IMR-90 (cell line): ENCODE measurements around the gene SP140.

ENCODE experiments used
- CEBPB ChIP-seq: IDR thresholded peaks from 2 replicates; pipeline ENCODE4 v1.6.1; 2012; ENCODE audit warnings: low read depth, low read length, improper control_type of control experiment
- CTCF ChIP-seq: conservative IDR thresholded peaks from 2 replicates; pipeline ENCODE4 v1.5.1; 2012; ENCODE audit warnings: mild to moderate bottlenecking, low read depth, low read length, improper control_type of control experiment
- MAZ ChIP-seq: IDR thresholded peaks from 2 replicates; pipeline ENCODE4 v1.6.1; 2012; ENCODE audit warnings: low read depth, mild to moderate bottlenecking, low read length, improper control_type of control experiment, moderate library complexity, borderline replicate concordance
- RFX5 ChIP-seq: IDR thresholded peaks from 2 replicates; pipeline ENCODE4 v1.8.0; 2012; ENCODE audit warnings: low read depth, mild to moderate bottlenecking, low read length, moderate library complexity
- SMC3 ChIP-seq: fragments of 150-350 bp; IDR thresholded peaks from 2 replicates; pipeline ENCODE4 v1.6.1; 2016; ENCODE audit warnings: low read depth, mild to moderate bottlenecking, antibody characterized with exemption, low read length, moderate library complexity
- TF ChIP-seq, protein P1 (sequence below): fragments of 150-350 bp; IDR thresholded peaks from 2 replicates; pipeline ENCODE4 v1.6.1; 2016; ENCODE audit warnings: low read depth, mild to moderate bottlenecking, low read length, moderate library complexity, borderline replicate concordance
- TF ChIP-seq, protein P2 (sequence below): fragments of 150-350 bp; IDR thresholded peaks from 2 replicates; pipeline ENCODE4 v1.6.1; 2017; ENCODE audit warnings: mild to moderate bottlenecking, antibody characterized with exemption, low read length, low read depth

DNA sequence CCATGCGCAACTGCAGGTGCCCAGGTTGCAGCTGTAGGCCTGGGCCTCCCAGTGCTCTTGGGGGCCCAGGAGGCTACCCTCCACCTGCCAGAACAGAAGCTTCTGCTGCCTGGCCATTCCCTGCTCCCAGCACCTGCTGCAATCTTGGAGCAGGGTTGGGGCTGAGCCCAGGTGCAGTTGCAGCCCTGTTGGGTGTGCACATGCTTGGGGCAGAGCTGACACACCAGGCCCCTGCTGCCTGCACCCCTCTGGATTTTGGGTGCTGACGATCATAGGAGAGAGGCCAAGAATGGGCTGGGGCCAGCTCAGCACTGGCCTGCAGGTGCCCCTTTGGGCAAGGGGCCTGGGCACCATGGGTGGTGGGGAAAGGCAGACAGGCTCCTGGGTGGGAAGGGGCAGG, 80.9 kb downstream of the SP140 start:
- TF ChIP-seq CTCF = no peak
- no peak for TF ChIP-seq CEBPB
- TF ChIP-seq MAZ = no peak
- no peak for TF ChIP-seq RFX5
- TF ChIP-seq, protein P1, sequence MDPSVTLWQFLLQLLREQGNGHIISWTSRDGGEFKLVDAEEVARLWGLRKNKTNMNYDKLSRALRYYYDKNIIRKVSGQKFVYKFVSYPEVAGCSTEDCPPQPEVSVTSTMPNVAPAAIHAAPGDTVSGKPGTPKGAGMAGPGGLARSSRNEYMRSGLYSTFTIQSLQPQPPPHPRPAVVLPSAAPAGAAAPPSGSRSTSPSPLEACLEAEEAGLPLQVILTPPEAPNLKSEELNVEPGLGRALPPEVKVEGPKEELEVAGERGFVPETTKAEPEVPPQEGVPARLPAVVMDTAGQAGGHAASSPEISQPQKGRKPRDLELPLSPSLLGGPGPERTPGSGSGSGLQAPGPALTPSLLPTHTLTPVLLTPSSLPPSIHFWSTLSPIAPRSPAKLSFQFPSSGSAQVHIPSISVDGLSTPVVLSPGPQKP = no peak
- TF ChIP-seq, protein P2, sequence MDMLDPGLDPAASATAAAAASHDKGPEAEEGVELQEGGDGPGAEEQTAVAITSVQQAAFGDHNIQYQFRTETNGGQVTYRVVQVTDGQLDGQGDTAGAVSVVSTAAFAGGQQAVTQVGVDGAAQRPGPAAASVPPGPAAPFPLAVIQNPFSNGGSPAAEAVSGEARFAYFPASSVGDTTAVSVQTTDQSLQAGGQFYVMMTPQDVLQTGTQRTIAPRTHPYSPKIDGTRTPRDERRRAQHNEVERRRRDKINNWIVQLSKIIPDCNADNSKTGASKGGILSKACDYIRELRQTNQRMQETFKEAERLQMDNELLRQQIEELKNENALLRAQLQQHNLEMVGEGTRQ = no peak
- TF ChIP-seq SMC3 = no peak
